OCI-LY3 (cell line): ENCODE data around the gene ELOF1.

Source experiments
- CTCF ChIP-seq: fragments of 200-600, 300-600 bp; sonication (generic); IDR thresholded peaks from 2 replicates; pipeline ENCODE4 v1.5.1; 2014; ENCODE audit warnings: antibody characterized with exemption, low read length, low read depth
- EZH2phosphoT487 ChIP-seq: fragments of 200-600 bp; shearing (Covaris generic); IDR thresholded peaks from 2 replicates; pipeline ENCODE4 v1.6.1; 2018; ENCODE audit warnings: antibody characterized with exemption, mixed run types, low read depth

- TF ChIP-seq CTCF, result no peak
- TF ChIP-seq EZH2phosphoT487, result no peak
These were observed 2.2 kb downstream of the ELOF1 start for GRCh38 chr19:11556634-11557420.
